ENCODE measurements around the gene GID4. TPM values are rescaled to one million over a fixed set of nuclear protein-coding genes. Genes with fewer than 3 reads are reported as not detected.

Gene GID4
- total RNA-seq, 4 donors from 2014 or later = 7.5 to 18.1 (median 11.6) TPM

- intact Hi-C loops (cut with DNase I) = loop anchor here (10.0 kb wide), 1 partner anchor 121 kb away; no protein-coding TSS in a partner anchor
- no peak for TF ChIP-seq POLR2A (IDR thresholded peaks at IDR 0.05)
- WGBS, 2 donors = 90 to 93% methylated on average over 2 to 5 of the region's 5 CpGs
- H3K9me3 ChIP-seq = peaks cover 0 to 3% (median 0%) of the 10 kb centered on the region in 3 donors
- peaks cover 0 to 10% (median 0%) of the 10 kb centered on the region in 3 donors for H3K4me1 ChIP-seq
- peaks cover 3 to 61% (median 4%) of the 10 kb centered on the region in 3 donors for H3K36me3 ChIP-seq
- no peak overlapping the region for H3K4me3 ChIP-seq
- no peak for DNase-seq
- H3K27me3 ChIP-seq = no peaks in the 10 kb centered on the region
- H3K27ac ChIP-seq = no peak overlapping the region
Observed at GRCh38 chr17:18015593-18015992, 23.6 kb upstream of the GID4 start.

- Histone ChIP-seq H3K27me3 (no peaks in the 10 kb centered on the region), H3K4me3 (no peak overlapping the region), H3K36me3 (peaks cover 3 to 63% (median 4%) of the 10 kb centered on the region in 3 donors), H3K4me1 (peaks cover 0 to 10% (median 0%) of the 10 kb centered on the region in 3 donors), H3K9me3 (no peaks in the 10 kb centered on the region), H3K27ac (no peak overlapping the region)
- intact Hi-C loops (cut with DNase I) = loop anchor here (10.0 kb wide), 1 partner anchor 122 kb away; no protein-coding TSS in a partner anchor
- DNase-seq = no peak
- TF ChIP-seq CTCF (IDR thresholded peaks at IDR 0.05) = no peak
- WGBS, 2 donors = 88 to 91% methylated on average over 12 of the region's 12 CpGs
Observed at GRCh38 chr17:18016426-18016825, 22.8 kb upstream of the GID4 start.

- Histone ChIP-seq H3K9me3 (no peaks in the 10 kb centered on the region), H3K4me1 (peaks cover 0 to 10% (median 0%) of the 10 kb centered on the region in 3 donors), H3K36me3 (peaks cover 3 to 72% (median 4%) of the 10 kb centered on the region in 3 donors), H3K4me3 (no peak overlapping the region), H3K27ac (no peak overlapping the region), H3K27me3 (no peaks in the 10 kb centered on the region)
- TF ChIP-seq CTCF (IDR thresholded peaks at IDR 0.05) (no peak), POLR2A (IDR thresholded peaks at IDR 0.05) (no peak)
- 61 to 72% methylated on average over 3 of the region's 3 CpGs for WGBS, 2 donors
- intact Hi-C loops (cut with DNase I) = loop anchor here (10.0 kb wide), 1 partner anchor 123 kb away; no protein-coding TSS in a partner anchor
- DNase-seq = no peak
Observed at GRCh38 chr17:18017958-18018357, 21.2 kb upstream of the GID4 start.

- no peak for DNase-seq
Observed at GRCh38 chr17:18018411-18018921, 20.7 kb upstream of the GID4 start.

GRCh38 chr17:18019838-18020154 lies 19.4 kb upstream of the GID4 start:
- no peak for DNase-seq
- H3K9me3 ChIP-seq = no peaks in the 10 kb centered on the region
- intact Hi-C loops (cut with DNase I) = loop anchor here (10.0 kb wide), 1 partner anchor 125 kb away; no protein-coding TSS in a partner anchor
- TF ChIP-seq POLR2A (IDR thresholded peaks at IDR 0.05) = no peak
- no peak for TF ChIP-seq CTCF (IDR thresholded peaks at IDR 0.05)
- H3K27ac ChIP-seq = no peak overlapping the region
- peaks cover 0 to 10% (median 0%) of the 10 kb centered on the region in 3 donors for H3K4me1 ChIP-seq
- WGBS, 2 donors = 75 to 89% methylated on average over 2 of the region's 2 CpGs
- H3K36me3 ChIP-seq = peaks cover 3 to 84% (median 4%) of the 10 kb centered on the region in 3 donors
- H3K4me3 ChIP-seq = no peak overlapping the region
- no peaks in the 10 kb centered on the region for H3K27me3 ChIP-seq

More at GRCh38 chr17:18018411-18018921, 20.7 kb upstream of the GID4 start:
- Histone ChIP-seq H3K4me3 (no peak overlapping the region), H3K9me3 (no peaks in the 10 kb centered on the region), H3K4me1 (peaks cover 0 to 10% (median 0%) of the 10 kb centered on the region in 3 donors), H3K36me3 (peaks cover 3 to 75% (median 4%) of the 10 kb centered on the region in 3 donors), H3K27me3 (no peaks in the 10 kb centered on the region), H3K27ac (no peak overlapping the region)
- TF ChIP-seq POLR2A (IDR thresholded peaks at IDR 0.05) (no peak), CTCF (IDR thresholded peaks at IDR 0.05) (no peak)
- intact Hi-C loops (cut with DNase I) = loop anchor here (10.0 kb wide), 1 partner anchor 124 kb away; no protein-coding TSS in a partner anchor
- WGBS, 2 donors = 98 to 100% methylated on average over 4 to 8 of the region's 15 CpGs
